Stimulated activated CD4-positive, alpha-beta T cell treated with anti-CD3 and anti-CD28 coated beads, Interleukin-12 subunit alpha, Interleukin-12 subunit beta, amount 100 ng/mL, for 4 hours (primary cell): ENCODE results near the gene NDUFA13.

Source experiments
- DNase-seq: peaks from one replicate; pipeline ENCODE4 v3.0.0-alpha.2; 2020

NDUFA13 gene

DNA sequence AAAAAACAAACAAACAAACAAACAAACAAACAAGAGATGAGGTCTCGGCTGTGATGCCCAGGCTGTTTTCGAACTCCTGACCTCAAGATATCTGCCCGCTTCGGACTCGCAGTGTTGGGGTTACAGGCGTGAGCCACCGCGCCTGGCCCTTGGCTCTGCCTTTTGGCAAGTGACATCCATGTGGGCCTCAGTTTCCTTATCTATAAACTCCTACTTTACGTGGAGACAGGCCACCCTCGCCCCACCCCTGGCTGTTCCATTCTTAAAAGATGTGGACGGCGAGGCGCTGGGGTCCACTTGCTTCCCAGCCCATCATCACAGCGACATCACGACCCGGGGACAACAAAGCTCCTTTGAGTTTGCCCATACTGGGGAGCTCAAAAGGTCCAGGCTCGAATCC lies 2.3 kb upstream of the NDUFA13 start:
- DNase-seq: no peak

DNA sequence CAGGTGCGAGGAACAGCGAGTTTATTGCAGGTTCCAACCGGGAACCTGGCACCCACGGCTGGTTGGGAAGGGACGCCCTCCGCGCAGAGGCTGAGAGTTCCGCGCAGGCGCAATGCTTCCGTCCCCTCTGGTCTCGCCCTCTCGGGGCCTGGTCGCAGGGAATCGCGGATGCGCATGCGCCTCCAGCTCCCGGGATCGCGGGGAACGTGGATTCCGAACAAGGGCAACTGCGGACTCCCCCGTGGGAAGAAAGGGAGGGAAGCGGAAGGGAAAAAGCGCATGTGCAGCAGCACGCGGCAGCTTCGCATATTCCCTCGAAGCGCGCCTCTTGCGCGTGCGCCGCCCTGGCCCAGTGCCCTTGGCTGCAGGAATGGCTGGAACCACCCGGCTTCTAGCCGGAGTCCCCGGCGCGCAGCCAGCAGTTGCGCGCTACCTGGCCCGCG lies 1.8 kb upstream of the NDUFA13 start:
- no peak for DNase-seq

DNA sequence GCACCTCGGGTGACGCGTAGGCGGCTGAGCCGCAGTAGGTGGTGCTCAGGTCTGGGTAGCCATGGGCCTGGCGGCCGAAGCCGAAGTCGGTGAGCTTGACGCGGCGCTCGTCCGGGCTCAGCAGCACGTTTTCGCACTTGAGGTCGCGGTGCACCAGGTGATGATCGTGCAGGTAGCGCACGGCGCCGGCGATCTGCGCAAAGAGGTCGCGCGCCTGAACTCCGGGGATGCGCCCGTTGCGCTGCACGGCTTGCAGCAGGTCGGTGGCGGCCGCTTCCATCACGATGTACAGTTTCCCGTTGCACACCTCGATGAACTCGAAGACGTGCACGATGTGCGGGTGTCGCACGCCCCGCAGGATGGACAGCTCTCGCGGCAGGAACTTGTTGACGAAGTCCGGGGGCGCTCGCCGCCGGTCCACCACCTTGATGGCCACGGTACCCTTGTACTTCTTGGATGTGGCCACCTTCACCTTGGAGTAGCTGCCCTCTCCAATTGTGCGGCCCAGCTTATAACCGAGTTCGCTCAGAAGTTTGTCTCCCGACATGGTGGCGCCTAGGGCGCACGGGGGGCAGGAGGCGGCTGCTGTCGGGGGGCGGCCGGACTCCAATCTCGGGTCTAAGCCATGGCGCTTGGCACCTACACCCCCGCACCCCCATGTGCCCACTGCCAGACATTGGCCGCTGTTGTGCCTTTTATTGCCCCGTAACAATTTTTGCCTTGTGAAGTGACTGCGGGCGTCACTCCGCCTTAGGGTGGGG lies 964 bp upstream of the NDUFA13 start, which contains the start of gene TSSK6:
Gene TSSK6 (minus strand): TSS at position 668 of the 761 bp plus-strand sequence. CDS start 121 bp downstream, at position 547.
- DNase-seq: no peak

DNA sequence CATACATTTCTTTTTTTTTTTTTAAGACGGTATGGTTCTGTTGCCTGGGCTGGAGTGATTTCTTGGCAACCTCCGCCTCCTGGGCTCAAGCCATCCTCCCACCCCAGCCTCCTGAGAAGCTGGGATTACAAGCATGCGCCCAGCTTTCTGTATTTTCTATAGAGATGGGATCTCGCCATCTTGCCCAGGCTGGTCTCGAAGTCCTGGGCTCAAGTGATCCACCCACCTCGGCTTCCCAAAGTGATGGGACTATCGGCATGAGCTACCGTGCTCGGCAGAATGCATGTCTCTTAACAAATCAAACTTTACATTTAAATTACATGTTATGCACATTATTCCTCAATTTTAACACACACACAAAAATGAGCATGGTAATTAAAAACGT lies 1.2 kb downstream of the NDUFA13 start:
- DNase-seq: no peak

DNA sequence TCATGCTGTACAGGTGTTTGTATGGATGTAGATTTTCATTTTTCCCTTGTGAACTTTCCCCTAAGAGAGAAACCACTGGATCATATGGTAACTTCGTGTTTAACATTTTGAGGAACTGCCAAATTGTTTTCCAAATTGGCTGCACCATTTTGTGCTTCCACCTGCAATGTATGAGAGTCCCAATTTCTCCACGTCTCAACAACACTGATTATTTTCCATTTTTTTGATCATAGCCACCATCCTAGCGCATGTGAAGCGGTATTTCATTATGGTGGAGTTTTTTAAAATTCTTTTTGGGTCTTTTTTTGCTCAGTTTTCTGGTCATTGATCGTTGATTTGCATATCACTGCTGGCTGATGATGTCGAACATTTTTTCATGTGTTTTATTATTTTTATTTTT lies 5.0 kb downstream of the NDUFA13 start:
- DNase-seq: no peak

DNA sequence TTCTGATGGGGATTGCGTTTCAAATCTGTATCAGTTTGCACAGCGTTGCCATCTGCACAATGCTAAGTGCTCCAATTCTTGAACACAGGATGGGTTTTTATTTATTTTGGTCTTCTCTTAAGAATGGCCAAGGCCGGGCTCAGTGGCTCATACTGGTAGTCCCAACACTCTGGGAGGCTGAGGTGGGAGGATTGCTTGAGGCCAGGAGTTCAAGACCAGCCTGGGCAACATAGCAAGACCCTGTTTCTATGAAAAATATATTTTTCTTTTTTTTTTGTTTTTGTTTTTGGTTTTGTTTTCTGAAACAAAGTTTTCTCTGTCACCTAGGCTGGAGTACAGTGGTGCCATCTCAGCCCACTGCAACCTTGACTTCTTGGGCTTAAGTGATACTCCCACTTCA lies 7.2 kb downstream of the NDUFA13 start:
- DNase-seq: no peak

DNA sequence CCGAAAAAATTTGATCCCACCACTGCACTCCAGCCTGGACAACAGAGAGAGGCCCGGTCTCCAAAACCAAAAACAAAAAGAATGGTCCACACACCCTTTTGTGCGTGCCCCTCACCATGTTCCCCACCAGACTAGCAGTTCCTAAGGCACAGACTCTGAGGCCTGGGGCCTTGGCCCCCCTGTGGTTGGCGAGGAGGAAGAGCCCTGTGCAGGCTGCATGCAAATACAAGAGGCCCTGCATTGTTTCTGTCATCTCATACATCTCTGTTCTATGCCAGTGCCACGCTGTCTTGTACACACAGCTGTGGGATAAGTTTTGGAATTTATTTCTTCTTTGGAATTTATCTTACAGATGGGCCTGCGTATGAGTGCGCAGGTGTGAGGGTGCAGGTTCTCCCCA lies 8.0 kb downstream of the NDUFA13 start:
- DNase-seq: no peak

DNA sequence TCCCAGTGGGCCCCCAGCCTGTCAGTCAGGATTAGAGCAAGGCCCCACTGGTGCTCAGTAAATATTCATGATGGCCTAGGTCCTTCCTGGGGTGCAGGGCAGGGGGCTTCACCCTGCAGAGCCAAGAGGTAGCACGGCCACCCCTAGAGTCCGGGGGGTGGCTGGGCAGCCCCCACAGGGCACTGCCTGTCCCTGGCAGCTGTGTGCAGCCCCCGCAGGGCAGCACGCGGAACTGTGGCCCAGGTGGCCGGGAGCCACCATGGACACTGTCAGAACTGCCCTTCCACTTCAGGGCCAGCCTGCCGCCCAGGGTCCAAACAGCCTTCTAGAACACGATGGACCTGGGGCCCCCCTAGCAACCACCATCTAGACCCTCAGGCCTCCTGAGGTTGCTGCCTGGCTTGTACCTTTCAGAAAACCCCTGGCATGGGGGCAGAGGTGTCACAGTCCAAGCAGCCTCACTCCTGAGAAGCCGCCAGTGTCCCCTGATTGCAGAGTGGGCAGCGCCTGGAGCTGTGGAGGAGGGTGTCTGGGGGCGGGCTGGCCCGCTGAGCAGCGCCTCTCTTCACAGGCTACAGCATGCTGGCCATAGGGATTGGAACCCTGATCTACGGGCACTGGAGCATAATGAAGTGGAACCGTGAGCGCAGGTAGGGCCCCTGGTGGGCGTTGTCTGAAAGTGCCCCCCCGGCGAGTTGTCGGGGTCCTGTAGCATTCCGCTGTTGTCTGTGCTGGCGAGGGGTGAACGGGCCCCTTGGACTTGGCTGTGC lies 9.8 kb downstream of the NDUFA13 start:
- DNase-seq: no peak

DNA sequence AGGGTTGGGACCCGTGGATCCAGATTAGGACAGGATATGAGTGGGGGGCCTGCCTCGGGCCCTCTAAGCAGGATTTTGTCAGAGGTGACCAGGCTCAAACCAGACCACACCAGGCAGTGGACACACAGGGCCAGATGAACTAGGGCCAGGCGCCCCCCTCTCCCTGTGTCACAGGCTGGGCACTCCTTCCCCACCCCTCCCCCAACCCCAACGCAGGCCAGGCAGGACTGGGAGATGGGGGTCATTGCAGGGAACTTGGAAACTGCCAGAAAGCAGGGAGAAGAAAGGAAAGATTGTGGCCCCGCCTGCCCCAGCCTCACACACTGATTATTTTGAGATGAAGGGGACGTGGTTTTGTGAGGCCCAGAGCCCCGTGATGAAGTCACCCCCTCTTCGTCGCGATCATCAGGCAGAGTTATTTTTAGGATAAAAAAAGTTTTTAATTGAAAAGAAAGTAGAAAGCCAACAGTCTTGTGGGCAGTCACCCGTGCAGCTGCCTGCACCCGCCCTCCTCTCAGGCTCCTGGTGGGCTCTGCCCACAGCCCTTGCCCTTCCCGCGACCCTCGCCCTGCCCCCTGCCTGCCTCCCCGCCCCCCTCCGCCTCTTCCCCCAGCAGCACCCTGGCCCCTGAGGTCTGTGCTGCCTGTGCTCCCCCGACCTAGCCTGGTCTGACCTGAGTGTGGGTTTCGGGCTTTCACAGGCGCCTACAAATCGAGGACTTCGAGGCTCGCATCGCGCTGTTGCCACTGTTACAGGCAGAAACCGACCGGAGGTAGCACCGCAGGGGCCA lies 10.8 kb downstream of the NDUFA13 start:
- DNase-seq: no peak

DNA sequence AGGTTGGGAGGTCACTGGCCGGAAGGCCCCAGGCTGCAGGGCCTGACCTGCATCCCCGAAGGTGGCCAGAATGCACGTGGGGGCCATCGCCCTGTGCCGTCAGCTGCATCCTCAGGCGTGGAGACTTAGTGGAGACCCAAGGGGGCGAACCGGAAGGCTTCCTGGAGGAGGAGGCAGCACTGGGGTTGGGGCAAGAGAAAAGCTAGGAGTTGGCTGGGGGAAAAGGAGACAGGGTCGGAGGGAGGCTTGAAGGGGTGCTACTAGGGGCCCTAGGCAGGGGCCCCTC lies 11.3 kb downstream of the NDUFA13 start:
- DNase-seq: no peak

DNA sequence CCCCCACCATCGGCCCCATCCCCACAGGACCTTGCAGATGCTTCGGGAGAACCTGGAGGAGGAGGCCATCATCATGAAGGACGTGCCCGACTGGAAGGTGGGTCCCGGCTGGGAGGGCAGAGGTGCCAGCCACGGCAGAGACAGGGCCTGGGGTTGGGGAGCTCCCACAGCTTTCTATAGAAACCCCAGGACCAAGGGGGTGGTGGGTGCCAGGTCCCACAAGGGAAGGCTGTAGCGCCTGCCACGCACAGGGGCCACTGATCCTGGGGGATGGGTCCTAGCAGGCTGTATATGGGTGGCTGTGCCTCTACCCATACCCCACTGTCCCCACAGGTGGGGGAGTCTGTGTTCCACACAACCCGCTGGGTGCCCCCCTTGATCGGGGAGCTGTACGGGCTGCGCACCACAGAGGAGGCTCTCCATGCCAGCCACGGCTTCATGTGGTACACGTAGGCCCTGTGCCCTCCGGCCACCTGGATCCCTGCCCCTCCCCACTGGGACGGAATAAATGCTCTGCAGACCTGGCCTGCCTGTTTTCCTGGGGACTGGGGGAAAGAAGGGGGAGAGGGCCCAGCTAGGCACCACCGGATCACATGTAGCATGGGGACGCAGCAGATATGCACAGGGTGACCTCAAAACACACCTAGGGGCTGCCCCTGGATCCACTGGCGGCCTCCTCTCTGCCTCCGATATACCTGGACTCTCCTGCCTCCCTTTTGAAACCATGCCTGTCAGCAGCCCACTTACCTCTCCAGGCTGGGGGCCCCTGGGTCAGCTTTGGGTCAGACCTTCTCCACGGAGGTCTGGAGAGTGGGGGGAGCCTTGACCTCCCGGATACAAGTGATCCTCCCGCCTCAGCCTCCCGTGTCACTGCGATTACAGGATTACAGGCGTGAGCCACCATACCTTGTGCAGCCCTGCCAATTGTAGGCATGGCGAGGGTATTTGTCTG lies 11.9 kb downstream of the NDUFA13 start:
- DNase-seq: no peak

DNA sequence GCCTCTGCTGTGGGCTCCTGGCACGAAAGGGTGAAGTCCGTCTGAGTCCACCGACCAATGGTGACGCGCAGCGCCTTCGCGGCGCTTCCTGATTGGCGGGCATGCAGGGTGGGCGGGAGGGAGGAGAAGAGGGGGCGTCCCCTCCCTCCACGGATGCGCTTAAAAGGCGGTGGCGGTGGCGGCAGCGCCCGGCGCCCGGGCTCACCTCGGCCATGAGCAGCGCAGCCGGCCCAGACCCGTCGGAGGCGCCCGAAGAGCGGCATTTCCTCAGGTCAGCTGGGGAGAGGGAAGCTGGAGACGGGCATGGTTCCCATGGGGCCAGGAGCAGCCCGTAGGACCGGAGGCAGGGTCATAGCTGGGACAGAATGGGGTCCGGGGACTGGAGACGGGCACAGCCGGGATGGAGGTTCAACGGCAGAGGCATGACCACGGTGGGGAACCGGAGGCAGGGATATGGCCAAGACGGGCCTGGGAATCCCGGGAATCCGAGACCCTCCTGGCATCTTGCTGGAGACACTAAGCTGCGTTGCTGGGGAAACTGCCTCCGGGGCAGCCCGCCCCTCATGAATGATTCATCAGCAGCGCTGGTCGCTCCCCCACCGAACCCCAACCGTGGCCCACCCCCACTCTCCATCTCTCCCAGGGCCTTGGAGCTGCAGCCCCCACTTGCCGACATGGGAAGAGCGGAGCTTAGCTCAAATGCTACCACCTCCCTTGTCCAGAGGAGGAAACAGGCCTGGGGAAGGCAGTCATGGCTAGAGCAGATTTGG lies 12.9 kb downstream of the NDUFA13 start, which contains the start of gene YJEFN3:
Gene YJEFN3 (plus strand): TSS at position 191 of the 770 bp plus-strand sequence. CDS start 22 bp downstream, at position 213.
- no peak for DNase-seq

DNA sequence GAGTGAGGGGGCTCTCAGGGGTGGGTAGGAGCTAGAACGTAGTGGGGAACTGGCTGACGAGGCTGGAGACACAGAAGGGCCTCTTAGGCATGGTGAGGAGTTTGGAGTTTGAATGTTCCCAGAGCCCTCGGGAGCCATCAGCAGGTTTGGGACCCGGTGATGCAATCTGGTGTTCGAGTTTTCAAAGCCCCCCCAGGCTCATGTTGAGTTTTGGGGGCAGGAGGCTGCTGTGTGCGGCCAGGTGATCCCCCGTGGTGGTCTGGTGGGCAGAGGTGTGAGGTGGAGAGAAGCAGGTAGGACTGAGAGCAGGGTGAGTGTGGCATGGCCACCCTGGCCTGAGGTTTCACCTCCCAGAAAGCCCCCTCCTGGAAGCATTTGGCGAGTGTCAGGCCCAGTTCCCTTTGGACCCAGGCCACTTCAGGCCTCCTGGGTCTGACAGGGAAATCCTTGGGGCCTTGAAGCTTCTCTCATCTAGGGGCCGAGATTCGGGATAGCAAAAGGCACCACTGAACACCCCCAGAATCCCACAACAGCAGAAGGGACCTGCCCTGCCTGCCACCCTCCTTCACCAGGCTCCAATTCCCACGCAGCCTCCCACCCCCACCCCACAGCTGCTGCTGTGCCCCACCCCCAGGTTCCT lies 13.9 kb downstream of the NDUFA13 start:
- DNase-seq: no peak

DNA sequence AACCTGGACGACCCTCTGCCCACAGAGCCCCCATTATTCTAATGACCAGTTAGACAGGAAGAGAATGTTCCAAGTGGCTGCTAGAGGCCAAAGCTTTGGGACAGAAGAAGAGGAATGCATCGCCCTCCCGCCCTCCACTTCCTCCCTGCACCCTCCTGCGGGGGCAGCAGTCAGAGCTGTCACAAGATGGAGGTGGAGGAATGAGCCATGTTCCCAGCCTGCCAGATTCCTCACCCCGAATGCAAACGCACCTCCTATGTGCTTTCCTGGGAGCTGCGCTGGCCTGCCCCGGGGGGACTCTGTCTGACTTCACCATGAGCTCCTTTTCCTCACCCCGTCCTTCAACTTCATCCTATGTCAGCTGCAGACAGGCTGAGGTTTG lies 14.4 kb downstream of the NDUFA13 start:
- no peak for DNase-seq

DNA sequence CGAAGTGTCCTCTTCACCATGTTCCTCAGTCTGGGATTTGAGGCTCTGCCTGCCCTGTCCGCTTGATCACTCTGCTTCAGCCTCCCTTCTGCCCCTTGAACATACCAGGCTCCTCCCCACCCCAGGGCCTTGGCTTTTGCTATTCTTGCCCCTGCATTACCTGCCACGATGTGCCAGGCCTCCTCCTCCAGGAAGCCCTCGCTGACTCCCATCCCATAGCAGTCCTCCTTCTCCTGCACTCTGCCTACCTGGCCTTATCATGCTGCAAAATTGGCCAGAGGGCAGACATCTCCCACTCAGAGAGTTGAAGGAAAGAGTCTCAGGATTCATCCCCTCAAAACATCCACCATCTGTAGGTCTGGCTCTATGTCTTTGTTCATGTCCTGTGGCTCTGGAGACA lies 14.9 kb downstream of the NDUFA13 start:
- no peak for DNase-seq

DNA sequence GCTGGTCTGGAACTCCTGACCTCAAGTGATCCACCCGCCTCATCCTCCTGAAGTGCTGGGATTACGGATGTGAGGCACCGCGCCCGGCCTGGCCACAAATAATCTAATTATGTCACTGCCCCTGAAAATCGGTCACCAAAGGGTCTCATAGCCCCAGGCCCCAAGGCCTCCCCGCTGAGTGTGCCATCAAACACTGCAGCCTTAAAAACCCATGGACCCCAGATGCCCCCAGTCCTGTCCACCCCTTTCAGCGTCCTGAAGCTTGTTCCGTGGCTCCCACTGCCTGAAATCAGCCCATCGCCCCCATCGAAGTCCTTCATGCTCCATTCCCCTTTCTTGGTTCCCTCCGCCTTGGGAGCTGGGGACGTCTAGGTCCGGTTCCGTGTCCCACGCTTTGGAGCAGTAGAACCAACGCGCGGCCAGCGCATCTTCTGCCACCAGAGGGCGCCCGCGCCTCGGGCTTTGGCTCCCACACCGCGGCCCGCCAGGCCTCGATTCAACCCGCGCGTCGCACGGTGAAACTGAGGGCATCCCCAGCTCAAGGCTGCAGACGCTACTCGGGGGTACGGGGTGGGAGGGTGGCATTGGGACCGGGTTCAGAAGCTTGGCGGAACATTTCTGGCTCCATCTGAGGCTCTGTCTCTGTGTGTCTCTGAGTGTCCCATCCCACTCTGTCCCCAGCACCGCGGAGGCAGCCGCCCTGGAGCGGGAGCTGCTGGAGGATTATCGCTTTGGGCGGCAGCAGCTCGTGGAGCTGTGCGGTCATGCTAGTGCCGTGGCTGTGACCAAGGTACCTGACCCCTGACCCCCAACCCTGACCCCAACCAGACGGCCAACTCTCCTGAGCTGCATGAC lies 16.2 kb downstream of the NDUFA13 start:
- DNase-seq: peak; percentile 90

DNA sequence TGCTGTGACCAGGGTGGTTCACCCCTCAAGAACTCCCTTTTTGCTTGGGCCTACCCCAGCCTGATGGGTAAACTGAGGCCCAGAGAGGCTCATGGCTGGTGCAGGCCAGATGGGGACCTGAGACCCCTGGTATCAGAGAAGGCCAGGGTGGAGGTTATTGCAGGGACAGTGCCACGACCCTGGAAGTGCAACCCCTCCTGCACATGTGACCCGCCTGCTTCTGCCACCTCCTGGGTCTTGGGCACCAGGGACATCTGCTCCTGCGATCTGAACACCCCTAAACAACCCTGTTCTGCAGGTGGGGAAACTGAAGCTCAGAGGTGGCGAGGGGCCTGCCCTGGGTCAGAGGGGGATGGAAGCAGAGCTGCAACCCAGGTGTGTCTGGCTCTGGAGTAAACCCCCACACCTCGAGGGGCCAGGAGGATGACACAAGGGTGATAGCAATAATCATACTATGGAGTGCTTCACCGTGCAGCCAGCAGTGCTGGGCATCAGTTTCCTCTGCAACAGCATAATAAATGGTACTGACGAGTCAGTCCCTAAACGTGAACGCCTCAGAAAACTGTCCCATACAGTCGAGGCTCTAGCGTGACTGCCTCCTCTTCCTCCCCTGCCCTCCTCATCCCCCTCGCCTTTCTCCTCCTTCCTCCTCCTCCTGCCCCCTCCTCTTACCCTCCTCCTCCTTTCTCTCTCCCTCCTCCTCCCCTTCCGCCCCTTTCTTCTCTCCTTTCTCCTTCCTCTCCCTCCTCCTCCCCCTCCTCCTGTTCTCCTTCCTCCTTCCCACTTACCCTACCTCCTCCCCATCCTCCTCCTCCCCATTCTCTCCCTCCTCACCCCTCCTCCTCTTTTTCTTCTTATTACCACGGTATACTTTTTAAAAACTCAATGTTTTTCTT lies 17.0 kb downstream of the NDUFA13 start:
- no peak for DNase-seq

DNA sequence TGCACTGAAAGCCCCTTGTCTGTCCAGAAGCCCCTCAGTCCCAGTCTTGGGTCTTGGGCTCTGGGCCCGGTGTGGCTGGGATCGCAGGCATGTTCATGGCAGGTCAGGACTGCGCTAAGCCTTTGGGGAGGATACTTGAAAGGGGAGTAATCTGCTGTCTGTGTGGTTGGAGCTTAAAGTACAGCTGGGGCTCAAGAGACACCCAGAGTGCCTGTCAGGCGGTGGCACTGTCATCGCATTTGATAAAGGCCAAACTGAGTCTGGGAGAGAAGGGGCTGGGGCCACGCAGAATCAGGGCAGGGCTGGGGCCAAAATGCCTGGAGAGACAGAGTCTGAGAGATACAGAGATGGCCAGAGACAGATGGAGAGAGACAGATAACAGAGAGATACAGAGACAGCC lies 17.8 kb downstream of the NDUFA13 start:
- DNase-seq: no peak
